ENCODE data around the gene RTN4RL2.

The RTN4RL2 gene

GRCh38 chr11:57460022-57460757 lies at the start of gene RTN4RL2:
RTN4RL2 (plus strand) TSS chr11:57460528; CDS start chr11:57460866, 338 bp downstream.
- DNase-seq (ENCODE audit: low read depth in 2 of 2): peak in 1 of 2 donors; percentile 50

DNA sequence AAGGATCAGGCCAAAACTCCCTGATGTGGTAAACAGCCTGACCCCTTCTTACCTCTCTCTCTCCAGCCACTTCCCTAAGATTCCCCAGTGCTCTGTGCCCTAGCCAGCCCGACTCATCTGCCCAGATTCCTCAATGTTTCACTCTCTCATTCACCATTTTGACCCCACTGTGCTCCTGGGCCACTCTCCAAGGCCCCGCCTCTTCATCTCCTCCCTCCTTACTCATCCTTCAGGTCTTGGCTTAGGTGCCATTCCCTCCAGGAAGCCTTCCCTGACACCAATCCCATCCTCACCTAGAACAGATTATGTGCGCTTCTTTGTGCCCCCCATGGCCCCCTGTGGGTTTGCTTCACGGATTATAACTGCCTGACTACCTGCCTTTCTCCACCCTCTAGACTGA lies 46.6 kb upstream of the RTN4RL2 start:
- DNase-seq (ENCODE audit: low read depth in 2 of 2): no peak

- DNase-seq (ENCODE audit: low read depth in 2 of 2): no peak
Measured at GRCh38 chr11:57414612-57415212, 45.6 kb upstream of the RTN4RL2 start.

DNA sequence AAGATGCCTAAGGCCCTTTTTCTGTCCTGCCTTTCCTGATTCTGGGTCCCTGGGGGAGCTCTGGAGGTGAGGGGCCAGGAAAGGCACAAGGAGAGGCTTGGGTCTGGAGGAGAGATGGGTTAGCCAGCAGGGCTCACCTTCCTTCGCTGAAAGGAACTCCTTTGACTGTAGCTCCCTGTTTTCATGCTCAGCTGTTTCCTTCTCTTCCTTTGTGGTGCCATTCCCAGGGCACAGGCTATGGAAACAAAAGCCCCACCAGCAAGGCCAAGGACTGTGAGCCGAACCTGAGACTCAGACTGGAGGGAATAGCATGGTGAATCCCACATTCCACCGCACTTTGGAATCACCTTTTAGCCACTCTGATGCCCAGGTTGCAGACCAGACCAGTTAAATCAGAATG lies 43.9 kb upstream of the RTN4RL2 start:
- DNase-seq (ENCODE audit: low read depth in 2 of 2): no peak

- no peak for DNase-seq (ENCODE audit: low read depth in 2 of 2)
Measured at GRCh38 chr11:57417056-57417455, 43.3 kb upstream of the RTN4RL2 start.

DNA sequence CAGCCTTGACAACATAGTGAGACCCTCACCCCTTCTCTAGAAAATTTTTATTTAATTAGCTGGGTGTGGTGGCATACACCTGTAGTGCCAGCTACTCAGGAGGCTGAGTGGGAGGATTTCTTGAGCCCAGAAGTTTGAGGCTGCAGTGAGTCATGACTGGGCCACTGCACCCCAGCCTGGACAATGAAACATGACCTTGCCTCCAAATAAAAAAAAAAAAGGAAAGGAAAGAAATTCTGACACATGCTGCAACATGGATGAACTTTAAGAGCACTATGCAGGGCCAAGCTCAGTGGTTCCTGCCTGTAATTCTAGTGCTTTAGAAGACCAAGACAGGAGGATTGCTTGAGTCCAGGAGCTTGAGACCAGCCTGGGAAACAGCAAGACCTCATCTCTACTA lies 42.2 kb upstream of the RTN4RL2 start:
- DNase-seq (ENCODE audit: low read depth in 2 of 2): no peak

DNA sequence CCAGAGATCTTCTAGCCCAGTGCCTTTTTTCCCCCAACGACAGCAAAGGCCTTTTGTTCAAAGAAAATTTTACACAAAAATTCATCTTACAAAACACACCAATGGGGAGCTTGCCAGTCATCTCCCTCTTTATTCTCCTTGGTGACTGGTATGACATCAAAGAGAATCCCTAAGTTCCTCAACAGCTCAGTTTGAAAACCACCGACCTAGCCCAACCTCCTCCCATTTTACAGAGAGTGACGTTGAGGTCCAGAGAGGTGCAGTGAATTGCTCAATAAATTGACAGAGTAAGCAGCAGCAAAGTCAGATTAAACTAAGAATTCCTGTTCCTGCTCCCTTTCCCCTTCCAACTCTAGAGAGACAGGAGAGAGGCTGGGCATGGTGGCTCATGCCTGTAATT lies 41.2 kb upstream of the RTN4RL2 start:
- DNase-seq (ENCODE audit: low read depth in 2 of 2): no peak

DNA sequence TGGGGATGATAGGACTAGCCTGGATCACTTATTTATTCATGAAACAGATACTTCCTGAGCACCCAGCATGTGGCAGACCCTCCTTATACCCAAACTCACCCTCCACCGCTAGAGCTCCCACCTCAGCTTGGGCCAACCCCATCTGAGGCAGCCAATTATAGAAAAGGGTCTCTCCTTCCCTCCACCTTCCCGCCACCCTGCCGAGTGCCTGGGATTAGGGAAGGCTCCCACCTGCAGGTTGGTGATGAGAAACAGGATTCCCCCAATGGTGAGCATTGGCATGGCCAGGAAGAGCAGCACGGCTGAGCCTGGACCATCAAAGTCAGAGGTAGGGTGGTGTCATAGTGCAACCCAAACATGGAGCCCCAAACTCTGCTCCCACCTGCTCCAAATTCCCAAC lies 39.3 kb upstream of the RTN4RL2 start:
- DNase-seq (ENCODE audit: low read depth in 2 of 2): no peak

DNA sequence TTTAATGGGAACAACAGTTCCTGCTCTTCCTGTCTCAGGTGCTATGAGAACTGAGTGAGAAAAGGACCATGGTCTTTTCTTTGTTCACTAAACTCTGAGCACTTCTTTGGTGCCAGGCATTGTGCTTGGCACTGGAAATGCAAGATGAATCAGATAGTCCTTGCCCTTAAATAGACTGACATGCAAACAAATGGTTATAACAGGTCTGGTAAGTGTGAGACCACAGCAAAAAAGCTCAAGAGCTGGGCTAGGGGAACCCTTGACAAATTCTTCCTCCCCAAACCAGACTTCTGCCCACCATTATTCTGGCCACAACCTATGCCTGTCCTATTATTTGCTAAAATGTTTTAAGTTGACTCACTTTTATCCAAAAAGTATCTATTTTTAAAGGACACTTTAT lies 38.5 kb upstream of the RTN4RL2 start:
- no peak for DNase-seq (ENCODE audit: low read depth in 2 of 2)

DNA sequence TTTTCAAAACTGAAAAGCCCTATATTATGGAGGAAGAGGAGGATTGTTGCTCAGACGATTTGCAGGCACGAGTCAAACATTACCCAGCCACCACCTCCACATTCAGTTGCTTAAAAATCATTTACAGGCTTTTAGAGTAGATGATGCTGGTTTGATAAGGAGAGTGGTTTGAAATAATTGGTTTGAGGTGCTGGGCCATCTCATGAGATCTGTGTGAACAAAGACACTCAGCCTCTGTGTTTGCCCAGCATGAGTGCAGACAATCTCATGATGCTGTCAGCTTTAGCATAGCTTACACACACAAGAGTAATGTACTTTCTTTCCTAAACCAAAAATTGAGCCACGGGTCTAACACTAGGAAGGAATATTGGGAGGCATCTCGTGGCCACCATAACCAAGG lies 37.7 kb upstream of the RTN4RL2 start:
- no peak for DNase-seq (ENCODE audit: low read depth in 2 of 2)

- DNase-seq (ENCODE audit: low read depth in 2 of 2): no peak
Measured at GRCh38 chr11:57424137-57424791, 36.1 kb upstream of the RTN4RL2 start.

- DNase-seq (ENCODE audit: low read depth in 2 of 2): peak; percentile 70 to 87
Measured at GRCh38 chr11:57424792-57425564, 35.4 kb upstream of the RTN4RL2 start.

DNA sequence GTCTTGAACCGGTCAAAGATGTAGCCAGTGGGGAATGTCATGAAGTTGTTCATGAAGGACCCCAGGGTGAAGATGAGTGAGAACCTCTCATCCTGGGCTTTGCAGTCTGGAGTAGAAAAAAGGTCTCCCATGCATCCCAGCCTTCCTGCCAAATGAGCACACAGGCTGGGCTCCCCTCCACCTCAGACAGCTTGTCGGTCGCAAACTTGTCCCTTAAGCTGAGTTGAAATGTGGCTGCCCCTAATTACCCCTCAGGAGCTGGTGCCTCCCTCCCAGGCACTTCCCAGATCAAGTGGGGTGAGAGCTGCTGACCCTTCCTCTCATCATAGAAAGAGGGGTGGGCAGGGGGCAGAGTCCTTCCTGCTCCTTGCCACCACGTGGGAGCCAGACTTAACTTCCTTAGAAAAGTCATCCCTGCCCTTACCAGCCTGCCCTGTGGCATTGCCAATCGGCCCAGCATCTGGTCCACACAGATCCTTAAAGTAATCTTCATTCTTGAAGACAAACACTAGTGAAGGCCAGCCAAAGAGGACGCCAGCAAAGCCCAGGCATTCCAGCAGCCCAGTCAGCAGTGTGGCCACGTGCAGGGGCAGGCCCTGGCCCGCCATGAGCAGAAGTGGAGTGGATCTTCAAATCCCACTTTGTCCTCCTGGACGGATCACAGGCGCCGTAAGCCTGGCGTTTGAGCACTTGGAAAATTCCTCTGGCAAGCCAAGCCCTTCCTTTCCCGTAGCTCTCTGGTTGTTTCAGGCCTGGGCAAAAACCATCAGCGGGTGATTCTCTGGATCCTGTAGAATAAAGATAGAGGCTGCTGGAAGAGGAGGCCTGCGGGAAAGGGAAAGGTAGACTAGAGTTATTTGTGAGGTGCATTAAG lies 34.5 kb upstream of the RTN4RL2 start:
- no peak for DNase-seq (ENCODE audit: low read depth in 2 of 2)

DNA sequence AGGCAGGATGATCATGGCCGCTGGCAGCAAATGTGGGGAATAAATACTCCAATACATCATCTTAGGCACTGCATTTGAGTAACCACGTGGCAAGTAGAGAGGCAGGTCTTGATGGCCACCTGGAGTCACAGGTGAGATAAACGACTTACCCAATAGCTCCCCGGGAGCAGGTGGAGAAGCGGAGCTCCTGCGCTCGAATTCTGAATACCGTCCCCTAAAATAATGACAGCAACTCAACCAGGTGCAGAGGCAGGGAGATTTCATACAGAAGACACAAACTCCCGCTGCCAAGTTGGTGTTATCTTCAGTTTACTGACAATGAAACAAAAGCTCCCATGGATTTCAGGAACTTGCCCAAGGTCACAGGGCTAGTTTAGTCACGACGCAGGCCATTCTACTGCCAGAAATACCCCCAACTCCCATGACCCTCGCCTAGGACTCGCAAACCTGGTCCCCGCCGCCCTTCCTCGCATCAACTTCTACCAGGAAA lies 33.8 kb upstream of the RTN4RL2 start:
- no peak for DNase-seq (ENCODE audit: low read depth in 2 of 2)

DNA sequence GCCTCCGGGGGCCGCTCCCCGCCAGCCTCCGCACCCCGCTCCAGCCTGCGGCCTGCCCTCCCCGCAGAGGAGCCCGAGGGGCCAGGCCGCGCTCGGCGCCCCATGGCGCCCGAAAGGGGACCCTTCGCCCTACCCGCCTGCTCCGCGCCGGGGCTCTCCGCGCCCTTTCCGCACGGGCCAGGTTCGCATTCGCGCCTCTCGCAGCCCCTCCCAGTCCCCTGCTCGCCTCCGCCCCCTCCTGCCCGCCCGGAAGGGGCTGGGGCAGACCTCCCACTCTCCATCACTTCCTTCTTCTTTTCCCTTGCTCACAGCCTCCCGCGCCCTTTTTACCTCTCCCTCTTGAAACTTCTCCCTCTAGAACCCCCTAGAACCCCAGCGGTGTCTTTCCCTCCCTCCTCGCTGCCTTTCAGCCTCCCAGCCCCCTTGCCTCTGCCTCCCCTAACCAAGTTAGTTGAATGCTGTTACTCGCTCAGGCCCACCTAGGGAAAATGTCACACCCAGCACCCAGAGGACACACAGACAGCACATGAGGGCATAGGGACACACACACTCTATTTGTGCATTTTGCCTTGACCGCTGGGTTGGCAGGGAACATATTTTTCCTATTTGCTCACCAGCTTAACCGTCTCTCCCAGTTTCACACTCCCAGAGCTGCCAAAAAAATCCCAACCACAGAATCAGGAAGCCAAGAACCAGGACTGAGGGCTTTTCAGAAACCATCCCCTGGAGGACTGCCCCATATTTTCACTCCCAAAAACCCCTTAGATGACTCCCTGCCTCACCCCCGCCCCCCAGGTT lies 33.2 kb upstream of the RTN4RL2 start, which contains the start of gene SLC43A3:
SLC43A3 (minus strand) TSS at position 193 of the 798 bp plus-strand sequence. CDS start 949 bp downstream, outside the sequence.
- peak; percentile 68 to 79 for DNase-seq (ENCODE audit: low read depth in 2 of 2)

GRCh38 chr11:57427727-57428082 lies 32.6 kb upstream of the RTN4RL2 start:
- no peak for DNase-seq (ENCODE audit: low read depth in 2 of 2)

DNA sequence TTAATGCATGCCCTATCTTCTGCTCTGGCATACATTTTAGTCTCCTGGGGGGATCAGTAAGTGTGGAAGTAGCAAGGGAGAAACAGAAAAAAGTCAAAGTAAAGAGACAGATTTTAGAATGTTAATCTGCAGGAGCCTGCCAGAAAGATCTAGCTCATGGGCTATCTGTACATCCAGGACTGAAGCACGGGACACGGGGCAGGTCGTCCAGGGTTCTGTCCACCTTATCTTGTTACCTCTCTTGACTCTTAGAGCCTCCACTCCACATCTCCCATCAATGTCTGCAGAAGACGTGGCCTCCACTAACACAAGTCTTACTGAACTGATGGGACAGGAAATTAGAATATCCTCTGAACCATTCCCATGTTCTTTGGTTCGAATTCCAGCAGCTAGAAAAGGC lies 31.7 kb upstream of the RTN4RL2 start:
- no peak for DNase-seq (ENCODE audit: low read depth in 2 of 2)

DNA sequence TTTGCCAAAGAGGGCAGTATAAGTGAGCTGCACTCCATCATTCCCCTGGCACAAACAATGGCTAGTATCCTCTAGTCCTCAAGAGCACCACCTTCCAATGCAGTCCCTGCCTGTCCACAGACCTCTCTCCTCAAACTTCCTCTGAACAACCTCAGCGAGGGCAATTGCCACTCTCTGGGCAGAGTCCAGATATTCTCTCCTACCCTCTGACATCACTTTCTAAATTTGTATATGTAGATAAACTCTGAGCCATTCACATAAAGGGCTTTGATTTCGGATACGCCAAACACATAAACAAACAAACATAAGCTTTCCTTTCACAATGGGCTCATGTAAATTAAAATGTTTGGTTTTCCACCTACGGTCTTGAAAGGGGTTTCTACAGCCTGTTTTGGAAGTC lies 30.4 kb upstream of the RTN4RL2 start:
- no peak for DNase-seq (ENCODE audit: low read depth in 2 of 2)

DNA sequence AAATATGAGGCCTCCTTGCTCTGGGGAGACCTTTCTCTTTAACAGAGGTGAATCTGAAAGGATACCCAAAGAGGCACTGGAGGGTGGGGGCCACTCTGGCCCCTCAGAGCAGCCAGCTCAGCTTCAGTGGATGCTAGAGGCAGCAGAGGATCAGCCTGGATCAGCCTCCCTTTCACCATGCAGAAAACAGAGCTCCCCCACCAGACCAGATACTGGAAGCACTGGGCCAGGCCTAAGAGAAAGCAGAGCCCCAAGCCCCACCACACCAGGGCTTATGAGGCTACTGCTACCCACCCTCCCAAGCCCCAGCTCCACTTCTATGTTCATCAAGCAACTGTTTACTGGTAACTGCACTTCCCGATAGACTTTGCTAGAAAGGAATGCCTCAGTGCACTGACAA lies 29.4 kb upstream of the RTN4RL2 start:
- DNase-seq (ENCODE audit: low read depth in 2 of 2): no peak

GRCh38 chr11:57432149-57432561 lies 28.2 kb upstream of the RTN4RL2 start:
- no peak for DNase-seq (ENCODE audit: low read depth in 2 of 2)
